H1 (cell line): Measurements from ENCODE around the gene UNC79. TPM values are rescaled to one million over a fixed set of nuclear protein-coding genes. Genes with fewer than 3 reads are reported as not detected.

Source experiments
- CTCF ChIA-PET: fragments of 300-600 bp; sonication (Branson Sonifier 250); formaldehyde crosslinking; loops from one replicate; lab custom pipeline; 2021; ENCODE audit not compliant: partially characterized antibody; lab: Charles Lee
- POLR2A ChIA-PET: fragments of 300-600 bp; sonication (Branson Sonifier 250); formaldehyde crosslinking; loops from one replicate; lab custom pipeline; 2021; ENCODE audit warnings: inconsistent platforms; ENCODE audit not compliant: partially characterized antibody; lab: Charles Lee
- DNase-seq, 2 experiments: peaks; one replicate each; pipeline versions ENCODE4 v3.0.0 to v3.0.0-alpha.2; 2010 to 2022; ENCODE audit warnings: low spot score in 2 of 2, low read depth in 1 of 2, mixed read lengths in 1 of 2
- FAIRE-seq: peaks from 2 replicates; lab custom pipeline; 2011; peaks lifted over from hg19 to GRCh38; lab: Jason Lieb, UNC
- H2AFZ ChIP-seq: 2 replicates; pipeline ENCODE4 v1.8.1; 2012; ENCODE audit warnings: low read length, inconsistent platforms
- H2AK5ac ChIP-seq: 2 replicates; pipeline ENCODE4 v1.6.1; 2013; ENCODE audit warnings: low read depth, low read length
- H2BK120ac ChIP-seq: replicated peaks from 2 replicates; pipeline ENCODE3; 2013; ENCODE audit warnings: low read depth, low read length, inconsistent platforms
- H2BK12ac ChIP-seq: 2 replicates; pipeline ENCODE4 v1.6.1; 2013; ENCODE audit warnings: low read depth, low read length
- H2BK15ac ChIP-seq: 2 replicates; pipeline ENCODE4 v1.6.1; 2013; ENCODE audit warnings: low read length
- H2BK20ac ChIP-seq: 2 replicates; pipeline ENCODE4 v1.6.1; 2013; ENCODE audit warnings: low read length
- H2BK5ac ChIP-seq: 2 replicates; pipeline ENCODE4 v1.6.1; 2013; ENCODE audit warnings: low read depth, low read length
- H3K14ac ChIP-seq: 2 replicates; pipeline ENCODE4 v1.6.1; 2013; ENCODE audit warnings: inconsistent platforms; ENCODE audit not compliant: insufficient read length
- H3K18ac ChIP-seq: 2 replicates; pipeline ENCODE4 v1.6.1; 2013; ENCODE audit warnings: low read length; ENCODE audit errors: extremely low read depth
- H3K23ac ChIP-seq: 2 replicates; pipeline ENCODE4 v1.6.1; 2013; ENCODE audit warnings: inconsistent platforms; ENCODE audit not compliant: insufficient read length
- H3K23me2 ChIP-seq: 2 replicates; pipeline ENCODE4 v1.6.1; 2013; ENCODE audit warnings: low read depth, low read length
- H3K27ac ChIP-seq: 2 replicates; pipeline ENCODE4 v1.6.1; 2011; ENCODE audit warnings: low read depth, low read length, inconsistent platforms
- H3K27me3 ChIP-seq, 4 experiments: replicated peaks in 1 of 4; 1 replicate in 1 of 4; 2 replicates in 3 of 4; pipeline versions ENCODE4 v1.6.1 to v1.8.1; 2011 to 2013; ENCODE audit warnings: low read length in 3 of 4, mild to moderate bottlenecking in 3 of 4, inconsistent platforms in 2 of 4, mixed read lengths in 2 of 4, moderate library complexity in 1 of 4; ENCODE audit not compliant: control insufficient read depth in 3 of 4, insufficient read depth in 3 of 4; ENCODE audit errors: extremely low read depth in 1 of 4
- H3K36me3 ChIP-seq, 4 experiments: 2 replicates each; pipeline versions ENCODE4 v1.6.1 to v1.8.1; 2011 to 2013; ENCODE audit warnings: mild to moderate bottlenecking in 4 of 4, low read length in 3 of 4, moderate library complexity in 2 of 4, control low read depth in 1 of 4, inconsistent platforms in 1 of 4; ENCODE audit not compliant: insufficient read depth in 4 of 4, control insufficient read depth in 2 of 4
- H3K4ac ChIP-seq: replicated peaks from 2 replicates; pipeline ENCODE3; 2013; ENCODE audit warnings: low read length, low read depth, mixed read lengths, inconsistent platforms; ENCODE audit not compliant: insufficient read length
- H3K4me1 ChIP-seq, 4 experiments: replicated peaks in 1 of 4; 1 replicate in 1 of 4; 2 replicates in 3 of 4; pipeline versions ENCODE4 v1.6.1 to v1.8.1; 2011 to 2013; ENCODE audit warnings: low read length in 3 of 4, inconsistent platforms in 2 of 4, mixed read lengths in 1 of 4; ENCODE audit not compliant: insufficient read depth in 4 of 4, control insufficient read depth in 3 of 4
- H3K4me2 ChIP-seq, 2 experiments: 2 replicates each; pipeline versions ENCODE4 v1.6.1 to v1.8.1; 2011 to 2013; ENCODE audit warnings: low read depth in 2 of 2, low read length in 2 of 2, control low read depth in 1 of 2, inconsistent platforms in 1 of 2, mild to moderate bottlenecking in 1 of 2; ENCODE audit not compliant: insufficient read depth in 1 of 2
- H3K4me3 ChIP-seq, 4 experiments: fragments of 200-600, 300-600 bp in 1 of 4; sonication (generic), shearing (Covaris generic), sonication (Bioruptor Twin) in 1 of 4; 2 replicates each; pipeline versions ENCODE4 v1.5.1 to v1.8.1; 2011 to 2016; ENCODE audit warnings: low read length in 4 of 4, low read depth in 3 of 4, control low read depth in 2 of 4, inconsistent platforms in 2 of 4, mild to moderate bottlenecking in 2 of 4, mixed read lengths in 1 of 4, moderate library complexity in 1 of 4; ENCODE audit not compliant: insufficient read depth in 2 of 4; ENCODE audit errors: extremely low read depth in 1 of 4
- H3K56ac ChIP-seq: replicated peaks from 2 replicates; pipeline ENCODE3; 2013; ENCODE audit warnings: low read depth, mild to moderate bottlenecking, mixed read lengths, low read length, inconsistent platforms; ENCODE audit not compliant: insufficient read length
- H3K79me1 ChIP-seq: 2 replicates; pipeline ENCODE4 v1.6.1; 2013; ENCODE audit warnings: low read depth, low read length, control low read depth
- H3K79me2 ChIP-seq, 2 experiments: 2 replicates each; pipeline versions ENCODE4 v1.6.1 to v1.8.1; 2012 to 2013; ENCODE audit warnings: low read length in 2 of 2, mild to moderate bottlenecking in 2 of 2, inconsistent platforms in 1 of 2; ENCODE audit not compliant: insufficient read depth in 2 of 2, control insufficient read depth in 1 of 2
- H3K9ac ChIP-seq, 4 experiments: replicated peaks in 1 of 4; 1 replicate in 1 of 4; 2 replicates in 3 of 4; pipeline versions ENCODE4 v1.6.1 to v1.8.1; 2011 to 2013; ENCODE audit warnings: low read depth in 3 of 4, low read length in 3 of 4, control low read depth in 2 of 4, mild to moderate bottlenecking in 2 of 4, moderate library complexity in 2 of 4, inconsistent platforms in 1 of 4; ENCODE audit errors: extremely low read depth in 1 of 4
- H3K9me3 ChIP-seq, 2 experiments: 2 replicates each; pipeline versions ENCODE4 v1.6.1 to v1.8.1; 2012 to 2013; ENCODE audit warnings: mild to moderate bottlenecking in 2 of 2, moderate library complexity in 2 of 2, control low read depth in 1 of 2, inconsistent platforms in 1 of 2, low read depth in 1 of 2, low read length in 1 of 2, mixed read lengths in 1 of 2; ENCODE audit not compliant: insufficient read depth in 2 of 2
- H4K20me1 ChIP-seq, 2 experiments: replicated peaks in 1 of 2; 2 replicates each; pipeline versions ENCODE3 to v1.8.1; 2011 to 2013; ENCODE audit warnings: inconsistent platforms in 2 of 2, low read length in 2 of 2, mild to moderate bottlenecking in 1 of 2; ENCODE audit not compliant: insufficient read depth in 2 of 2, control insufficient read depth in 1 of 2
- H4K5ac ChIP-seq: 2 replicates; pipeline ENCODE4 v1.6.1; 2013; ENCODE audit warnings: low read length, low read depth, mixed read lengths, inconsistent platforms; ENCODE audit not compliant: insufficient read length
- H4K8ac ChIP-seq: 2 replicates; pipeline ENCODE4 v1.8.0; 2013; ENCODE audit warnings: mild to moderate bottlenecking, moderate library complexity, low read length, inconsistent platforms; ENCODE audit not compliant: insufficient read depth; ENCODE audit errors: extremely low read depth
- H4K91ac ChIP-seq: replicated peaks from 2 replicates; pipeline ENCODE3; 2013; ENCODE audit warnings: low read length, mixed read lengths, inconsistent platforms; ENCODE audit not compliant: insufficient read length
- CBX5 ChIP-seq: fragments of 300-800, 300-1000 bp; sonication (generic); IDR thresholded peaks from 2 replicates; pipeline ENCODE4 v1.7.1; 2016; ENCODE audit warnings: antibody characterized with exemption, low read length, low read depth
- CEBPB ChIP-seq: IDR thresholded peaks from 2 replicates; pipeline ENCODE4 v1.6.1; 2012; ENCODE audit warnings: low read depth, low read length
- CHD2 ChIP-seq: IDR thresholded peaks from 2 replicates; pipeline ENCODE4 v1.6.1; 2012; ENCODE audit warnings: low read length, improper control_type of control experiment
- RNF2 ChIP-seq: fragments of 200-900, 300-1000 bp; sonication (generic); IDR thresholded peaks from 2 replicates; pipeline ENCODE4 v1.7.1; 2016; ENCODE audit warnings: borderline replicate concordance, low read depth, mild to moderate bottlenecking, antibody characterized with exemption, low read length; ENCODE audit not compliant: poor library complexity, severe bottlenecking; ENCODE audit errors: missing control alignments
- WGBS, 2 experiments: shearing (Covaris generic) in 1 of 2; methylation state at CpG; one replicate each; pipeline versions ENCODE4 v1.1.6 to v1.1.7; 2013 to 2015; ENCODE audit warnings: low lambda C conversion rate in 2 of 2, mixed read lengths in 2 of 2, inconsistent platforms in 1 of 2, low coverage in 1 of 2, missing lambda C conversion rate in 1 of 2; ENCODE audit not compliant: insufficient replicate concordance in 2 of 2, insufficient coverage in 1 of 2, insufficient read length in 1 of 2; ENCODE audit errors: extremely low coverage in 1 of 2, missing lambda C conversion rate in 1 of 2; 5-methylcytosine and 5-hydroxymethylcytosine counted together
- polyA plus RNA-seq, 7 experiments: library from polyadenylated mRNA; depleted of rRNA in 3 of 7; stranded (reverse) in 5 of 7; unstranded in 2 of 7; fragments of >200 nt in 5 of 7; fragments of 200-250 nt in 2 of 7; gene quantifications; 1 replicate in 5 of 7; 2 replicates in 1 of 7; 4 replicates in 1 of 7; pipeline versions ENCODE4 v1.2.1 to v1.2.3, GENCODE V29; 2011 to 2013; ENCODE audit warnings: missing spikeins in 2 of 7, mixed read lengths in 2 of 7
- total RNA-seq: library from RNA; stranded (reverse); fragmentation: NEBNext Ultra II Directional; extraction: Animal tissue kit (Norgen Biotek cat#: 25700); gene quantifications from 2 replicates; pipeline ENCODE4 v1.2.1, GENCODE V29; 2021

UNC79 gene
- total and polyA plus RNA-seq, 2 of the 8 experiments (the other 6 are each of a cell fraction or from before 2014, with no cell fraction given), result 1.8 to 2.3 TPM

- H3K9me3 ChIP-seq, result no peaks in the 10 kb centered on the region
Observed at GRCh38 chr14:93751946-93752655, 321.4 kb downstream of the UNC79 start.

More at GRCh38 chr14:93751946-93752655, 321.4 kb downstream of the UNC79 start:
- H3K79me2 ChIP-seq, result no peaks in the 10 kb centered on the region
- no peak overlapping the region; a peak in 1 of 7 replicates for H3K9ac ChIP-seq
- no peak for DNase-seq
- TF ChIP-seq CEBPB, result no peak
- TF ChIP-seq CBX5, result no peak
- no peak for TF ChIP-seq CHD2
- no peak for TF ChIP-seq RNF2
- TF ChIP-seq, all 59 proteins: peak for 0
- H2BK120ac ChIP-seq, result peak overlapping the region; percentile 58
- H3K4ac ChIP-seq, result peak overlapping the region; percentile 23
- POLR2A ChIA-PET, result no interaction called here
- H3K18ac ChIP-seq, result no peak overlapping the region; the same call in 1 of the 2 replicates
- peaks cover 0 to 3% of the 10 kb centered on the region in 2 experiments for H4K20me1 ChIP-seq
- no peak overlapping the region for H3K23ac ChIP-seq
- H2BK5ac ChIP-seq, result peak overlapping the region; percentile 69; the same call in 1 of the 2 replicates
- H3K4me1 ChIP-seq, result peaks cover 0 to 3% (median 0%) of the 10 kb centered on the region in 4 experiments; a peak in 1 of 7 replicates
- H3K23me2 ChIP-seq, result peaks cover 7% of the 10 kb centered on the region; the same call in 1 of the 2 replicates
- no peaks in the 10 kb centered on the region for H3K36me3 ChIP-seq
- no peak overlapping the region for H4K5ac ChIP-seq
- no peak overlapping the region for H3K56ac ChIP-seq
- WGBS, 2 experiments, result 91% methylated on average over 19 of the region's 19 CpGs; no CpG with 5 or more reads in 1 of the 2 experiments
- no peak overlapping the region for H3K4me2 ChIP-seq
- CTCF ChIA-PET, result interaction anchor here (0.6 to 1.6 kb wide), 4 partner anchors 17 to 123 kb away, joined by 3 to 4 read pairs (median 3); no protein-coding TSS in a partner anchor
- H4K91ac ChIP-seq, result peak overlapping the region; percentile 44
- H2BK15ac ChIP-seq, result no peak overlapping the region
- no peaks in the 10 kb centered on the region for H3K27me3 ChIP-seq
- H3K4me3 ChIP-seq, result no peak overlapping the region
- no peak overlapping the region for H4K8ac ChIP-seq
- no peak overlapping the region for H2AFZ ChIP-seq
- H2BK20ac ChIP-seq, result peak overlapping the region; percentile 29
- no peak overlapping the region for H3K27ac ChIP-seq
- H3K14ac ChIP-seq, result no peak overlapping the region
- no peak for FAIRE-seq
- H2AK5ac ChIP-seq, result no peak overlapping the region
- no peaks in the 10 kb centered on the region for H3K79me1 ChIP-seq
- H2BK12ac ChIP-seq, result 0 out of 2 replicates have a peak overlapping the region, but pooled peaks have one; percentile 68
